ENCODE measurements around the gene CDH19.

Gene CDH19

DNA sequence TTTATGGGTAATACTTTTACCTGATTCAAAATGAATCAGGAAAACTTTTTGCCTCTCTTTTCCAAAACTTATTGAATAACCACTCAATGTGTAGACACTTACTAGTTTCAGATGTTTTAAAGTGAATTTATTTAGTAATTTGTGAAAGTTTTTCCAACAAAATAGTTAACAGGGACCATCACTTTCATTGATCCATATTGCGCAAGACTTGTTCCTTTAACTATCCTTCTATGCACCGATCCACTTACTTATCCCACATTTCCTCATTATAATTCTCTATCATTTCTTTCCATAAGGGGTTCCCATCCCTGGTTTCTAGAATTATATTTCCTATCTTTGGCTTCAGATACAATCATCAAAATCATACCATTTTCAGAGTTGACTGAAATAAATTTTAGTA, 48.3 kb downstream of the CDH19 start:
- no peaks in the 10 kb centered on the region for H3F3A ChIP-seq (ENCODE audit: control insufficient read depth, insufficient read depth)
- H3K36me3 ChIP-seq (ENCODE audit: control insufficient read depth, low read length): no peaks in the 10 kb centered on the region
- H3K27ac ChIP-seq (ENCODE audit: low read depth, low read length): no peak overlapping the region
- H3K9me2 ChIP-seq (replicated peaks; ENCODE audit: control insufficient read depth, low read length): no peaks in the 10 kb centered on the region
- no peaks in the 10 kb centered on the region for H3K4me1 ChIP-seq (ENCODE audit: control insufficient read depth, low read length)
- no peaks in the 10 kb centered on the region for H3K27me3 ChIP-seq (ENCODE audit: control insufficient read depth, low read length)
- no peak overlapping the region for H3K4me2 ChIP-seq (ENCODE audit: low read length)
- no peaks in the 10 kb centered on the region for H3K79me2 ChIP-seq (ENCODE audit: control insufficient read depth, low read length)
- H4K20me1 ChIP-seq (ENCODE audit: control insufficient read depth, insufficient read depth, low read depth, low read length): no peaks in the 10 kb centered on the region
- H3K4me3 ChIP-seq (ENCODE audit: low read length): no peak overlapping the region
- no peak for TF ChIP-seq EZH2phosphoT487 (IDR thresholded peaks at IDR 0.05; ENCODE audit: borderline replicate concordance, low read length)
- TF ChIP-seq, protein P1, sequence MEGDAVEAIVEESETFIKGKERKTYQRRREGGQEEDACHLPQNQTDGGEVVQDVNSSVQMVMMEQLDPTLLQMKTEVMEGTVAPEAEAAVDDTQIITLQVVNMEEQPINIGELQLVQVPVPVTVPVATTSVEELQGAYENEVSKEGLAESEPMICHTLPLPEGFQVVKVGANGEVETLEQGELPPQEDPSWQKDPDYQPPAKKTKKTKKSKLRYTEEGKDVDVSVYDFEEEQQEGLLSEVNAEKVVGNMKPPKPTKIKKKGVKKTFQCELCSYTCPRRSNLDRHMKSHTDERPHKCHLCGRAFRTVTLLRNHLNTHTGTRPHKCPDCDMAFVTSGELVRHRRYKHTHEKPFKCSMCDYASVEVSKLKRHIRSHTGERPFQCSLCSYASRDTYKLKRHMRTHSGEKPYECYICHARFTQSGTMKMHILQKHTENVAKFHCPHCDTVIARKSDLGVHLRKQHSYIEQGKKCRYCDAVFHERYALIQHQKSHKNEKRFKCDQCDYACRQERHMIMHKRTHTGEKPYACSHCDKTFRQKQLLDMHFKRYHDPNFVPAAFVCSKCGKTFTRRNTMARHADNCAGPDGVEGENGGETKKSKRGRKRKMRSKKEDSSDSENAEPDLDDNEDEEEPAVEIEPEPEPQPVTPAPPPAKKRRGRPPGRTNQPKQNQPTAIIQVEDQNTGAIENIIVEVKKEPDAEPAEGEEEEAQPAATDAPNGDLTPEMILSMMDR (IDR thresholded peaks at IDR 0.05; ENCODE audit: low read depth, low read length, poor library complexity, severe bottlenecking): no peak
- H3K9me3 ChIP-seq (ENCODE audit: control insufficient read depth, insufficient read depth, low read length): no peaks in the 10 kb centered on the region

DNA sequence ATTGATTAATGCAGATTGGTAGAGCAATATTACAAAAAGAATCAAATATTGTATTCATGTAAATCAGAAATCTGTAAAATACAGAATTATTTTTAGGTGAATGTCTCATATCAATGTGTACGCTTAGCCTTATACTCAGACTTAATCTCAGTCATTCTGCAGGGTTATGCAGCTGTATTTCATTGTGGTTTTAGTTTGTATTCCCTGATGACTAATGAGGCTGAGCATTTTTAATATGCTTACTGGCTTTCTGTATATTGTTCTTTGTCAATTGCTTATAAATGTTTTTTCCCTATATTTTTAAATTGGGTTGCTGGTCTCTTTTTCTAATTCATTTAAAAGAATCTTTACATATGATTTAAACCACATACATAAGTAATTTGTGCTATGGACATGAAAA, 50.1 kb downstream of the CDH19 start:
- H3K9me2 ChIP-seq (replicated peaks; ENCODE audit: control insufficient read depth, low read length): no peaks in the 10 kb centered on the region
- H3K4me2 ChIP-seq (ENCODE audit: low read length): no peak overlapping the region
- no peak for TF ChIP-seq EZH2phosphoT487 (IDR thresholded peaks at IDR 0.05; ENCODE audit: borderline replicate concordance, low read length)
- TF ChIP-seq, protein P1 (IDR thresholded peaks at IDR 0.05; ENCODE audit: low read depth, low read length, poor library complexity, severe bottlenecking): no peak
- no peaks in the 10 kb centered on the region for H3F3A ChIP-seq (ENCODE audit: control insufficient read depth, insufficient read depth)
- no peaks in the 10 kb centered on the region for H3K4me1 ChIP-seq (ENCODE audit: control insufficient read depth, low read length)
- H3K79me2 ChIP-seq (ENCODE audit: control insufficient read depth, low read length): no peaks in the 10 kb centered on the region
- H3K9me3 ChIP-seq (ENCODE audit: control insufficient read depth, insufficient read depth, low read length): no peaks in the 10 kb centered on the region
- H4K20me1 ChIP-seq (ENCODE audit: control insufficient read depth, insufficient read depth, low read depth, low read length): no peaks in the 10 kb centered on the region
- H3K4me3 ChIP-seq (ENCODE audit: low read length): no peak overlapping the region
- no peak overlapping the region for H3K27ac ChIP-seq (ENCODE audit: low read depth, low read length)
- no peaks in the 10 kb centered on the region for H3K27me3 ChIP-seq (ENCODE audit: control insufficient read depth, low read length)
- no peaks in the 10 kb centered on the region for H3K36me3 ChIP-seq (ENCODE audit: control insufficient read depth, low read length)

DNA sequence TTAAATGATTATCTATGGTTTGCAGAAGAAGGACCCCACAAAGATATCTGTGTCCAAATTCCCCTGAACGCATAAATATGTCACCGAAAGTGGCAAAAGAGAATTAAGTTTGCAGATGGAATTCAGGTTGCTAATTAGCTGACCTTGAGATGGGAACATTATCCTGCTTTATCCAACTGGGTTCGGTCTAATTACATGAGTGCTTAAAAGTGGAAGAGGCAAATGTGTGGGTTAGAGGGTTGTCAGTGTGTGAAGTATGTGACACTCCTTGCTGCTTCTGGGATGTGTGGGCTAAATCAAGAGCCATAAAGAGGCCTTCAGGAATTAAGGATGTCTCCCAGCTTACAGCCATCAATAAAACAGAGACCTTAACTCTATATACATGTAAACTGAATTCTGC, 53.5 kb downstream of the CDH19 start:
- no peak overlapping the region for H3K4me3 ChIP-seq (ENCODE audit: low read length)
- H3K9me3 ChIP-seq (ENCODE audit: control insufficient read depth, insufficient read depth, low read length): no peaks in the 10 kb centered on the region
- no peak overlapping the region for H3K27ac ChIP-seq (ENCODE audit: low read depth, low read length)
- no peaks in the 10 kb centered on the region for H3K36me3 ChIP-seq (ENCODE audit: control insufficient read depth, low read length)
- H3K4me1 ChIP-seq (ENCODE audit: control insufficient read depth, low read length): no peaks in the 10 kb centered on the region
- H3K4me2 ChIP-seq (ENCODE audit: low read length): no peak overlapping the region
- H4K20me1 ChIP-seq (ENCODE audit: control insufficient read depth, insufficient read depth, low read depth, low read length): no peaks in the 10 kb centered on the region
- H3K79me2 ChIP-seq (ENCODE audit: control insufficient read depth, low read length): no peaks in the 10 kb centered on the region
- no peaks in the 10 kb centered on the region for H3K9me2 ChIP-seq (replicated peaks; ENCODE audit: control insufficient read depth, low read length)
- H3F3A ChIP-seq (ENCODE audit: control insufficient read depth, insufficient read depth): no peaks in the 10 kb centered on the region
- TF ChIP-seq EZH2phosphoT487 (IDR thresholded peaks at IDR 0.05; ENCODE audit: borderline replicate concordance, low read length): no peak
- TF ChIP-seq, protein P1 (IDR thresholded peaks at IDR 0.05; ENCODE audit: low read depth, low read length, poor library complexity, severe bottlenecking): no peak
- no peaks in the 10 kb centered on the region for H3K27me3 ChIP-seq (ENCODE audit: control insufficient read depth, low read length)

DNA sequence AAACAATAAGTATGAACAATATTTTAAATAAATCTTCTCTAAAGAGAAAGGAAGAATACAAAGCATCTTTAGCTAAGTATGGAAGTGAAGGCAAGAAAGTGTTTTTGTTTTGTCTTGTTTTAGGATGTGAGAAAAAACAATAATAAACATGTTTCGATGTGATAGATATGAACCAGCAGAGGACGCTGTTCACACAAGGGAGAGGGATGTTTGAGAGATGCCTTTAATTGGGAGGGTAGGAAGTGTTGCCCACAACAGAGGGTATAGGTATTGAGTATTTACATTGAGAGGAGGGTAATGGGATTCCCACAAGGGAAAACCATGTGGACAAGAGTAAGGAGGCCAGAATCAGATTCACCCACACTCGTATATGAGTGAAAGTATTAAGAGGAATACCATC, 55.1 kb downstream of the CDH19 start:
- H3F3A ChIP-seq (ENCODE audit: control insufficient read depth, insufficient read depth): no peaks in the 10 kb centered on the region
- H3K9me3 ChIP-seq (ENCODE audit: control insufficient read depth, insufficient read depth, low read length): no peaks in the 10 kb centered on the region
- TF ChIP-seq EZH2phosphoT487 (IDR thresholded peaks at IDR 0.05; ENCODE audit: borderline replicate concordance, low read length): no peak
- H3K79me2 ChIP-seq (ENCODE audit: control insufficient read depth, low read length): no peaks in the 10 kb centered on the region
- H3K4me2 ChIP-seq (ENCODE audit: low read length): no peak overlapping the region
- no peak overlapping the region for H3K27ac ChIP-seq (ENCODE audit: low read depth, low read length)
- no peaks in the 10 kb centered on the region for H4K20me1 ChIP-seq (ENCODE audit: control insufficient read depth, insufficient read depth, low read depth, low read length)
- H3K4me1 ChIP-seq (ENCODE audit: control insufficient read depth, low read length): no peaks in the 10 kb centered on the region
- no peaks in the 10 kb centered on the region for H3K27me3 ChIP-seq (ENCODE audit: control insufficient read depth, low read length)
- no peaks in the 10 kb centered on the region for H3K9me2 ChIP-seq (replicated peaks; ENCODE audit: control insufficient read depth, low read length)
- no peak overlapping the region for H3K4me3 ChIP-seq (ENCODE audit: low read length)
- H3K36me3 ChIP-seq (ENCODE audit: control insufficient read depth, low read length): no peaks in the 10 kb centered on the region
